Thyroid gland (tissue), 4 donors: Measurements from ENCODE around the gene EEF1AKMT3. TPM values are rescaled to one million over a fixed set of nuclear protein-coding genes. Genes with fewer than 3 reads are reported as not detected.

ENCODE experiments used
- DNase-seq, 2 donors: peaks; one replicate each; pipeline ENCODE4 v3.0.0-alpha.2; 2019
- H3K27ac ChIP-seq, 3 donors: fragments of 200-600 bp; sonication (generic); 1 replicate in 2 of 3; 2 replicates in 1 of 3; pipeline ENCODE4 v1.5.1; 2016 to 2019; ENCODE audit warnings: mild to moderate bottlenecking in 1 of 3, moderate library complexity in 1 of 3
- H3K27me3 ChIP-seq: fragments of 200-600 bp; sonication (generic); one replicate; pipeline ENCODE4 v1.5.1; 2019
- H3K36me3 ChIP-seq, 2 donors: fragments of 200-600 bp; sonication (generic); one replicate each; pipeline ENCODE4 v1.5.1; 2016 to 2019
- H3K4me1 ChIP-seq, 2 donors: fragments of 200-600 bp; sonication (generic); one replicate each; pipeline ENCODE4 v1.5.1; 2017 to 2019
- H3K4me3 ChIP-seq, 3 donors: fragments of 200-600 bp; sonication (generic); replicated peaks in 1 of 3; 1 replicate in 2 of 3; 2 replicates in 1 of 3; pipeline ENCODE4 v1.5.1; 2016; ENCODE audit warnings: mild to moderate bottlenecking in 1 of 3
- H3K9me3 ChIP-seq: fragments of 200-600 bp; sonication (generic); one replicate; pipeline ENCODE4 v1.5.1; 2017
- CTCF ChIP-seq, 6 experiments: fragments of 200-600 bp in 3 of 6; fragments of 450-650 bp in 3 of 6; sonication (generic) in 3 of 6; IDR thresholded peaks; one replicate each; pipeline ENCODE4 v1.5.1; 2016 to 2019; ENCODE audit warnings: antibody characterized with exemption in 6 of 6, mild to moderate bottlenecking in 2 of 6, inconsistent platforms in 1 of 6, moderate library complexity in 1 of 6
- POLR2A ChIP-seq, 2 donors: fragments of 450-650 bp; IDR thresholded peaks; one replicate each; pipeline ENCODE4 v1.6.1; 2017; ENCODE audit warnings: antibody characterized with exemption in 2 of 2, mild to moderate bottlenecking in 2 of 2, moderate library complexity in 1 of 2
- WGBS, 2 donors: methylation state at CpG; one replicate each; pipeline ENCODE4 v1.1.5; 2017; 5-methylcytosine and 5-hydroxymethylcytosine counted together
- intact Hi-C: fragments of 100-400 bp; cut with DNase I; formaldehyde crosslinking; loops from one replicate; pipeline ENCODE4 v1.15.1; 2023
- total RNA-seq, 4 donors: library from RNA; depleted of rRNA; stranded (reverse); fragments of >200 nt; gene quantifications; one replicate each; pipeline ENCODE4 v1.2.3, GENCODE V29; 2016

The EEF1AKMT3 gene
- total RNA-seq, 4 donors from 2014 or later: 12.1 to 20.4 (median 16.5) TPM

DNA sequence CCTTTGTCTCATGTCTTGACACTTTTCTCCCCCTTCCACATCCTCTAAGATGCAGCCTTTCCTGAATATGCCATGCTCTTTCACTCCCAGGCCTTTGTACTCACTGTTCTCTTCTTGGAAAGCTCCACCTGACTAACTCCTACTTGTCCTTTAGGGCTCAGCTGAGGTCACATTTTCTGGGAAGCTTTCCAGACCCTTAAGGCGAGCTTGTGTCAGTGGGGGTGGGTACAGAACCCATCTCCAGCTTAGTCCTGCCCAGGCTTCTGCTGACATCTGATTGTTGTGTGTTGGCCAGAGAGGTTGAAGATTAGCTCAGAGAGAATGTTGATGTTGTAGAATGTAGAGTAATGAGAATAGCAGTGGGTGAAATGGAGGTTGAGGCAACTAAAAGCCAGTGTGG lies 7.3 kb downstream of the EEF1AKMT3 start:
- no peak for TF ChIP-seq POLR2A (IDR thresholded peaks at IDR 0.05)
- no peak for TF ChIP-seq CTCF (IDR thresholded peaks at IDR 0.05)
- intact Hi-C loops: loop anchor here (5.0 kb wide), 1 partner anchor 118 kb away; no protein-coding TSS in a partner anchor
- Histone ChIP-seq H3K4me3 (no peak overlapping the region), H3K4me1 (peaks cover 11 to 37% of the 10 kb centered on the region in 2 donors), H3K36me3 (no peaks in the 10 kb centered on the region), H3K27ac (peak overlapping the region; percentile 4 to 32 (median 5)), H3K27me3 (no peaks in the 10 kb centered on the region), H3K9me3 (no peaks in the 10 kb centered on the region)
- 6 to 27% methylated on average over 1 of the region's 1 CpG for WGBS, 2 donors
- peak; percentile 76 to 78 for DNase-seq

DNA sequence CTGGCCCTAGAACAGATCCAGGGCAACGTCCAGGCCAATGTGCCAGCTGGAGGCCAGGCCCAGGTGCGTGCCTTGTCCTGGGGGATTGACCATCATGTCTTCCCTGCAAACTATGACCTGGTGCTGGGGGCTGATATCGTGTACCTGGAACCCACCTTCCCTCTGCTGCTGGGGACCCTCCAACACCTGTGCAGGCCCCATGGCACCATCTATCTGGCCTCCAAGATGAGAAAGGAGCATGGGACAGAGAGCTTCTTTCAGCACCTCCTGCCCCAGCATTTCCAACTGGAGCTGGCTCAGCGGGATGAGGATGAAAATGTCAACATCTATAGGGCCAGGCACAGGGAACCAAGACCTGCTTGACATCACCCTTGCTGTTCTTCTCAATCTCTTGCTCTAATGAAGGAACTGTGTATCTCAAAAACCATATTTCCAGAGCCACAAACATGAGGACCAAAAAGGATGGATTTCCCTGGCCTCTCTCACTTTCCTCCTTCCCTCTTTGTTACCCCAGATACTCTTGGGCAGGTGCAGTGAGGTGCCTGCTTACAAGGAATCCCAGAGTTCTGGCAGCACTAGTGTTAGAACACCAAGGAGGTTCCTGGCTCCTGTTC lies 8.0 kb downstream of the EEF1AKMT3 start:
- intact Hi-C loops: loop anchor here (5.0 kb wide), 1 partner anchor 117 kb away; no protein-coding TSS in a partner anchor
- no peaks in the 10 kb centered on the region for H3K36me3 ChIP-seq

DNA sequence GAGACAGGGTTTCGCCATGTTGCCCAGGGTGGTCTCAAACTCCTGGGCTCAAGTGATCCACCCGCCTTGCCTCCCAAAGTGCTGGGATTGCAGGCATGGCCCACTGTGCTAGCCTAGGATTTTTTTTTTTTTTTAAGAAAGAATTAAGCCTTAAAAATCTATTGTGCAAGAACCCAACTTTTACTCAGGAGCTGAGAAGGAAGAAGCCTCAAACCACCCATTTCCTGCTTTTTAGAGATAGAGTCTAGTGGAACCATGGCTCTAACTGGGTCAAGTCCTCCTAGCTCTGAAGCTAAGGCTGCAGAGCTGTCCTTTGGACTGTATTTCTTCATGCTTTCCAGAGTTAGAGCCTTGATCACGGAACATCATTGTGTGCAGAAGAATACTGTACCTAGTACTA lies 8.8 kb downstream of the EEF1AKMT3 start:
- intact Hi-C loops: loop anchor here (5.0 kb wide), 1 partner anchor 116 kb away; no protein-coding TSS in a partner anchor
- 94 to 100% methylated on average over 3 of the region's 3 CpGs for WGBS, 2 donors
- no peak overlapping the region for H3K4me3 ChIP-seq
- H3K27ac ChIP-seq: no peak overlapping the region
- peaks cover 11 to 37% of the 10 kb centered on the region in 2 donors for H3K4me1 ChIP-seq
- TF ChIP-seq POLR2A (IDR thresholded peaks at IDR 0.05): no peak
- H3K27me3 ChIP-seq: no peaks in the 10 kb centered on the region
- no peak for DNase-seq
- H3K36me3 ChIP-seq: peaks cover 0 to 5% of the 10 kb centered on the region in 2 donors
- no peaks in the 10 kb centered on the region for H3K9me3 ChIP-seq

More for the DNA sequence above, 8.0 kb downstream of the EEF1AKMT3 start:
- Histone ChIP-seq H3K4me3 (no peak overlapping the region), H3K4me1 (peaks cover 11 to 37% of the 10 kb centered on the region in 2 donors), H3K27me3 (no peaks in the 10 kb centered on the region), H3K9me3 (no peaks in the 10 kb centered on the region), H3K27ac (peak overlapping the region; percentile 4 to 24 (median 5))
- WGBS, 2 donors: 90 to 96% methylated on average over 3 to 4 of the region's 4 CpGs
- DNase-seq: no peak
- no peak for TF ChIP-seq CTCF (IDR thresholded peaks at IDR 0.05)
- TF ChIP-seq POLR2A (IDR thresholded peaks at IDR 0.05): no peak

GRCh38 chr12:57781801-57782200 lies 9.4 kb downstream of the EEF1AKMT3 start:
- Histone ChIP-seq H3K4me1 (peaks cover 11 to 37% of the 10 kb centered on the region in 2 donors), H3K36me3 (peaks cover 0 to 8% of the 10 kb centered on the region in 2 donors), H3K4me3 (no peak overlapping the region), H3K27me3 (no peaks in the 10 kb centered on the region), H3K27ac (no peak overlapping the region), H3K9me3 (no peaks in the 10 kb centered on the region)
- 82 to 83% methylated on average over 2 of the region's 2 CpGs for WGBS, 2 donors
- intact Hi-C loops: loop anchor here (5.0 kb wide), 1 partner anchor 116 kb away; no protein-coding TSS in a partner anchor
- TF ChIP-seq POLR2A (IDR thresholded peaks at IDR 0.05) (no peak), CTCF (IDR thresholded peaks at IDR 0.05) (no peak)
- no peak for DNase-seq

- Histone ChIP-seq H3K27me3 (no peaks in the 10 kb centered on the region), H3K36me3 (peaks cover 0 to 12% of the 10 kb centered on the region in 2 donors), H3K9me3 (no peaks in the 10 kb centered on the region), H3K4me1 (peaks cover 11 to 37% of the 10 kb centered on the region in 2 donors), H3K4me3 (no peak overlapping the region), H3K27ac (no peak overlapping the region)
- no peak for DNase-seq
- TF ChIP-seq POLR2A (IDR thresholded peaks at IDR 0.05): no peak
- TF ChIP-seq CTCF (IDR thresholded peaks at IDR 0.05): no peak
- WGBS, 2 donors: 27 to 30% methylated on average over 4 of the region's 4 CpGs
- intact Hi-C loops: loop anchor here (5.0 kb wide), 1 partner anchor 115 kb away; no protein-coding TSS in a partner anchor
Observed at GRCh38 chr12:57782243-57782607, 9.8 kb downstream of the EEF1AKMT3 start.
